Measurements from ENCODE around the gene SERAC1.
"Not testable (repeated sequence)": the region's sequence is repeated elsewhere in the genome, so short reads cannot be mapped to it uniquely, and the experiment has no call there.

Gene SERAC1

DNA sequence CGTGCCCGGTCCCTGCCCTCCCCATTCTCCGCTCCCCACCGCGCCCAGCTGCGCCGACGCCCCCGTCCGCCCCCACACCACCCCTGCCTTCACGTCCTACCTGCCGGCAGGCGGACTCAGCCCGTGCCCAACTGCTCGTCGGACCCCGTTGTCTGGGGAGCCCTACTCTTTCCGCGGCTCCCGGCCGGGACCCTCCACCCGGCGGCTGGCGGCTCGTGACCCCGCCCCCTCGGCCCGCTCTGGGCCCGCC, at the start of gene SERAC1:
SERAC1 (minus strand) TSS at position 223 of the 250 bp plus-strand sequence. CDS start 9,899 bp downstream, outside the sequence.
- DNase-seq = peak in 15 of 51 donors; percentile 59 to 90 (median 77)

DNA sequence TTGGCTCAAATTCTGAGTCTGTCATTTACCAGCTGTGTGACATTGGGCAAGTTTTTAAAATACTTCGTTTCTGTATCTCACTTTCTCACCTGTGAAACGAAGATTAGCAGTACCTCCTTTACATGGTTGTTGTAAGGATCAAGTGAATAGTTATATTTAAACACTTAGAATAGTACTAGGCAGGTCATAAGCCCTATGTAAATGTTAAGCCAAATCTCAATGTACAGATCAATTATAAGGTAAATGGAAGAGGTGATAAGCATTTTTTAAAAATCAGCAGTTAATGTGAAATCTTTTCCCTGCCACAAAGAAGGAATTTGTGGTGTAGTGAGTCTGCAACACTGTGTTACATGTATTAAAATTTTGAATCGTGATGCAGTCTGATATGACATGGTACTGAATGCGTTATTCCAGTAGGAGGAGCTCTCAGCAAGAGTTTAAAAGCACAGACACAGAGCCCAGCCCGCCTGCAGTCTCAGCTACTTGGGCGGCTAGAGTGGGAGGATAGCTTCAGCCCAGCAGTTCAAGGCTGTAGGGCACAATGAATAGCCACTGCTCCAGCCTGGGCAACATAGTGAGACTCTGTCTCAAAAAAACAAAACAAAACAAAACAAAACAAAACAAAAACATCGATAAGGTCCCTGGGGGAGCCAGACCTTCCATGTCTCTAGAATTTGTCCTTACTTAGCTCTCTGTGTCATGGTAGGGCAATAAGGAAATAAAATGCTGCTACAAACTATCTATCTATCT, 46.0 kb upstream of the SERAC1 start:
- peak in 36 of 51 donors; percentile 2 to 71 (median 30) for DNase-seq

DNA sequence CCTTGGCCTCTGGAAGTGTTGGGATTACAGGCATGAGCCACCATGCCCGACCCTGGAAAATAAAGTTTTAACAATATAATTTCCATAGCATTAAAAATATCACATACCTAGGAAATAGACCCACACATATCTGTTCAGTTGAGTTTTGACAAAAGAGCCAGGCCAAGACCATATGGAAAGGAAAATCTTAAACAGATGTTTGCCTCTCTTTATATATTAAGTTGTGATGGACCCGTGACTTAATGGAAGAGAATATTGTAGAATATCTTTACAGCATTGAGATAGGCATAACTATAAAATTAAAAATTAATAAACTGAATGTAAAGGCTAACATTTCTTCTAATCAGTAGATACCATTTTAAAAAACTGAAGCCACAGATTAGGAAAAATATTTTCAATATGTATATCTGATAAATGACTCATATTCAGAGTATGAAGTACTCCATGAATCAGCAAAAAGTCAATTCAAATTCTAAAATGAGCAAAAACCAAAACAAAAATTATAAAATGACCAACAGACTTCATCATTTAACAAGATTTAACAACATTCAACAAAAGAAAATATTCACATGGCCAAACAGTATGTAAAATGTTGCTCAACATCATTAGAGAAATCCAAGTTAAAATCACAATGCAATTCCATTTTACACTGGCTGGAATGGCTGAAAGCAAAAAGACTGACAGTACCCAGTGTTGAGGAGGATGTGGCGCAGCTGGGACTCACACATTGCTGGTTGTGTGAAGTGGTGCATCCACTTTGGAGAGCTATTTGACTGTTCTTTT, 43.4 kb upstream of the SERAC1 start:
- DNase-seq = no peak

DNA sequence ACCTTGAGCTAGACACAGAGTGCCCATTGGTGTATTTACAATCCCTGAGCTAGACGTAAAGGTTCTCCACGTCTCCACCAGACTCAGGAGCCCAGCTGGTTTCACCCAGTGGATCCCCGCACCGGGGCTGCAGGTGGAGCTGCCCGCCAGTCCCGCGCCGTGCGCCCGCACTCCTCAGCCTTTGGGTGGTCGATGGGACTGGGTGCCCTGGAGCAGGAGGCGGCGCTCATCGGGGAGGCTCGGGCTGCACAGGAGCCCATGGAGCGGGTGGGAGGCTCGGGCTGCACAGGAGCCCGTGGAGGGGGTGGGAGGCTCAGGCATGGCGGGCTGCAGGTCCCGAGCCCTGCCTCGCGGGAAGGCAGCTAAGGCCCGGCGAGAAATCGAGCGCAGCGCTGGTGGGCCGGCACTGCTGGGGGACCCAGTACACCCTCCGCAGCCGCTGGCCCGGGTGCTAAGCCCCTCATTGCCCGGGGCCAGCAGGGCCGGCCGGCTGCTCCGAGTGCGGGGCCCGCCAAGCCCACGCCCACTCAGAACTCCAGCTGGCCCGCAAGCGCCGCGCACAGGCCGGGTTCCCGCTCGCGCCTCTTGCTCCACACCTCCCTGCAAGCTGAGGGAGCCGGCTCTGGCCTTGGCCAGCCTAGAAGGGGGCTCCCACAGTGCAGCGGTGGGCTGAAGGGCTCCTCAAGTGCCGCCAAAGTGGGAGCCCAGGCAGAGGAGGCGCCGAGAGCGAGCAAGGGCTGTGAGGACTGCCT, 41.7 kb upstream of the SERAC1 start:
- DNase-seq = not testable (repeated sequence)

DNA sequence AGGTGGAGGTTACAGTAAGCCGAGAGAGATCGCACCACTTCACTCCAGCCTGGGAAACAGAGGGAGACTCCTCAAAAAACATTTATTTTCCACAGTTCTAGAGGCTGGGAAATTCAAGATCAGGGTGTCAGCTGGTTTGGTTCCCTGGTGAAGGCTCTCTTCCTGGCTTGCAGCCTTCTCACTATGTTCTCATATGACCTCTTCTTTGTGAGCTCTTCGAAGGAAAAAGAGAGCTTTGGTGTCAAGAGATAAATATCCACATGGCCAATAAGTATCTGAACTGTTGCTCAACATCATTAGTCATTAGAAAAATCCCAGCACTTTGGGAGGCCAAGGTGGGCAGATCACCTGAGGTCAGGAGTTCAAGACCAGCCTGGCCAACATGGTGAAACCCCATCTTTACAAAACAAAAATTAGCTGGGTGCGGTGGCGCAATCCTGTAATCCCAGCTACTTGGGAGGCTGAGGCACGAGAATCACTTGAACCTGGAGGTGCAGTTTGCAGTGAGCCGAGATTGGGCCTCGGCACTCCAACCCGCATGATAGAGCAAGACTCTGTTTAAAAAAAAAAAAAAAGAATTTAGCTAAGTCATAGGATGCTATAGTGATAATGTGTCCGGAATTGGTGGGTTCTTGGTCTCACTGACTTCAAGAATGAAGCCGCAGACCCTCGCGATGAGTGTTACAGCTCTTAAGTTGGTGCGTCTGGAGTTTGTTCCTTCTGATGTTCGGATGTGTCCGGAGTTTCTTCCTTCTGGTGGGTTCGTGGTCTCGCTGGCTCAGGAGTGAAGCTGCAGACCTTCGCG, 40.4 kb upstream of the SERAC1 start:
- not testable (repeated sequence) for DNase-seq

DNA sequence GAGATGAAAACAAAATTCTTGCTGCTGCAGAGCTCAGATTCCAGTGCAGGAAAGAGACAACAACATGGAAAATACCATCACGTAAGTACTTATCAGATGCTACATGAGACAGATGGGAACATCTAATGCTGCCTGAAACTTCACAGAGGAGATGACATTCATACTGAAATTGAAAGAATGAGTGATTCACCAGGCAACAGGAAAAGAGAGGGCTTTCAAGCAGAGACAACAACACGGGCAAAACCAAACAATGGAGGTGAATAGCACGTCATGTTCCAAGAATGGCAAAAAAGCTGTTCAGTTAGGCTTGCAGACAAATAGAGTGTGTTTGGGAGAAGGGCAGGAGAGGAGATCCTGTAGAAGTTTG, 39.3 kb upstream of the SERAC1 start:
- DNase-seq = no peak

DNA sequence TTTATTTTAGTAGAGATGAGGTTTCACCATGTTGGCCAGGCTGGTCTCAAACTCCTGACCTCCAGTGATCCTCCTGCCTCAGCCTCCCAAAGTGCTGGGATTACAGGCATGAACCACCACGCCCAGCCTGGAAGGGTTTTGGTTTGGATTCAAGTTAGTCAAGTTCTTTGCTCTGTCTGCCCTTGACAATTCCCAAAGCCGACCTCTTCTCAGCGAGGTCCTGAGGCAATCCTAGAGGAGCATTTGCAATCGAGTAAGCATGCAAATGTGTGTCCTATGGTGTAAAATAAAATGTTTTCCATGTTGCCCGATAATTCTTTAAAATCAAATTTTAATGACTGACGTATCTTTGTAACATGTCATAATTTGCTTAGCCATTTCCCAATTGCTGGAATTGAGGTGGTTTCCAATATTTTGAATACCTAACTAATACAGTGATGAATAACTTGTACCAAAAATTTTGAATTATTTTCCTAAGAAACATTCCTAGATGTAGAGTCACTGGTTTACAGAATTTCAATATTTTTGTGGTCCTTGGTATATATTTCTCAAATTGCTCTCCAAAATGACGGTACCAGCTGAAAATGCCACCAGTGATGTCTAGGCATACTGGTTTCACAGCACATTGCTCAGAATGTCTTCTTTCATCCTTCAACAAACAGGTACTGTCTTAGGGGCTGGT, 38.8 kb upstream of the SERAC1 start:
- no peak for DNase-seq

DNA sequence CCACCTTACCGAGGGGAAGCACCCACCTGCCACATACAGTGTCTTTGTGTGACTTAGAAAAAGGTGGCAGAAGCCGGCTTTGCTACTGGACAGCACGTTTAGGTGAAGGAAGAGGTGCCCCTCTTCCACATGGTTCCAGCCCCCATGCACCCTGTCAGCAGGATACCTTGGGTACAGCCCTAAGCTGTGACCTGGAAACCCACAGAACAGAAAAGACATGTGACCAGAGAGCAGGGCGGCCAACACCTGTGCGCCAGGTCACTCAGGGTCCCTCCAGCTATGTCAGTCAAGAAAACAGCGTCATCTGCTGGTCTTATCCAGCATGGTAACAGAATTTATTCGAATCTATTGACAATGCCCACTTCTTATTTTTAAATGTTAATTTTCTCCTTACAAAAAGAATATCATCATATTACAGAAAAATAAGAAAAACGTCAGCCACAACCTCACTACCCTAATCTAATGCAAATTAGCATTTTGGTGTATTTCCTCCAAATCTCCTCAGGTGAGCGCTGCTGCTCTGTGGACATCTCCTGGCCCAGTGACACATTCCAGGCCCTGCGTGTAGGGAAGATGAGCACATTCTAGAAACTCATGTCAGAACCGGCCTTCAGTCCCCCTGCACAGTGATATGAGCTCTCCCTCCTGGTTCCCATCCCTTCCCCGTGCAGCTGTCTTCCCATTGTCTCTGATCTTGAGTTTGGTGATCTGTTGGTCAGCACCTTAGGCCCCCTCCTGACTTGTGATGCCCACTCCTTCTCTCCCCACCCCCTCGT, 37.3 kb upstream of the SERAC1 start:
- DNase-seq = no peak

DNA sequence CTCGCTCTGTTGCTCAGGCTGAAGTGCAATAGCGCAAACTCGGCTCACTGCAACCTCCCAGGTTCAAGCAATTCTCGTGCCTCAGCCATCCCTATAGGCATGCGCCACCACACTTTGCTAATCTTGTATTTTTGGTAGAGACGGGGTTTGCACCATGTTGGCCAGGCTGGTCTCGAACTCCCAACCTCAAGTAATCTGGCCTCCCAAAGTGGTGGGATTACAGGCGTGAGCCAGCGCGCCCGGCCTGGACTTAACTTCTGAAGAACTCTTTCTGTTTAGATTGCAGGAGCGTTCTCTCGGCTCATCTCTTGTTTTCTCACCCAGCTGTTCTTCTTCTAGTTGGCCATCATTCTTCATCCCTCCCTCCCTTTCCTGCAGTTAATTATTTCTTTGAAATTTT, 30.4 kb upstream of the SERAC1 start:
- no peak for DNase-seq

DNA sequence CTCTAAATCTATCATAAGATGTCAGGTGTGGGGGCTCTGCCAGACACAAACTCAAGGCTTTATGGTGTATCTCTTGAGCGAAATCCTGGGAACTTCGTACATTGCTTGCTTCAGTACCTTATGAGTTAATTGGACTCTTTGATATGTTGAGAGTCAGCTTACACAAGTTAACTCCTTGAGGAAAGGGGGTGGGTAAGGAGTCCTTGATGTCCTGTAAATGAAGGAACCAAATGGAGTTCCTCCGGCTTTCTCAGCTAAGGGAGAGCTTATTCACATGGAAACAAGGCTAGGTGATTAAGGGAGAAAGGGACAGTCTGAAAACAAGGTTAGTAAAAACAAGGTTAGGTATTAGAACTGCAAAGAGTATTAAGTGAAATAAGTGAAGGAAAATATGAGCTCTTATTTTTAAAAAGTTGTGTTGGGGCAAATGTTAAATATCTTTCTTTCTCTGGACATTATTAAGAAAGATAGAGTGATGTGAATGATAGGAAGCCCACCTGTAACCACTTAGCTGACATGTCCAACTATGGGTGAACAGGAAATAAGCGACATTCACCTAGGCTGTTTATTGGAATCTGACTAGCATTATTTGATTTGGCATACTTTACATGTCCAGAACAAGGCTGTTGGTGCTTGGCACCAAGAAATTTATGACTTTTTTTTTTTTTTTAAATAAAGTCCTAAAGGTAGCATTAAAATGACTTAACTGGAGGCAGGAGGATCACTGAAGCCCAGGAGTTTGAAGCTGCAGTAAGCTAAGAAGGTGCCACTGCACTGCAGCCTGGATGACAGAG, 26.6 kb upstream of the SERAC1 start:
- no peak for DNase-seq

DNA sequence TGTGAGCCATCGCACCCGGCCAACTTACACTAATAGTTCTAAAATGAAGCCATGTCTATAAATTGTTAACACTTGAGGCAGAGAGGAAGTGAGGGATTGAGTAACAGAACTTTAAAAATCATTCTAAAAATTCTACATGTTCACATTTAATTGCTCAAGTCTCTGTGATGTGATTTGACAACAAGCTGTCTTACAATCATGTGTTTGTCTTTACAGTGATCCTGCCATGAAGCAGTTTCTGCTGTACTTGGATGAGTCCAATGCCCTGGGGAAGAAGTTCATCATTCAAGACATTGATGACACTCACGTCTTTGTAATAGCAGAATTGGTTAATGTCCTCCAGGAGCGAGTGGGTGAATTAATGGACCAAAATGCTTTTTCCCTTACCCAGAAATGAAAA, 23.7 kb upstream of the SERAC1 start:
- DNase-seq = no peak

DNA sequence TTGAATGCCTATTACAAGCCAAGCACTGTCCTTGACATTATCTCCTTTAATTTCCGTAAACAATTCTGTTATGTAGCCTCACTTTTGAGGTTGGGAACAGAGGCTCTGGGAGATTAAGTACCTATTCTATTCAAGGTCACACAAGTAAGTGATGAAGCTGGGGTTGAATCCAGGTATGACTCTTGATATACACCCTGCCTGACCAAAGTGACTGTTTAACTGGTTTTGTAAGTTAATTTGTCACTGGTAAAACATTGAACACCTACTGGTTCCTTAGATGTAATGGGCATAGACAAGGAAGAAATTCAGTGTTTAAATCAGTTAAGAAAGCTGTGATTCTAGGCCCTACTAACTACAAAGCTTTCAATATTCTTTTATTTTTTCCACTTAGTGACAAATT, 23.0 kb upstream of the SERAC1 start:
- DNase-seq = no peak

DNA sequence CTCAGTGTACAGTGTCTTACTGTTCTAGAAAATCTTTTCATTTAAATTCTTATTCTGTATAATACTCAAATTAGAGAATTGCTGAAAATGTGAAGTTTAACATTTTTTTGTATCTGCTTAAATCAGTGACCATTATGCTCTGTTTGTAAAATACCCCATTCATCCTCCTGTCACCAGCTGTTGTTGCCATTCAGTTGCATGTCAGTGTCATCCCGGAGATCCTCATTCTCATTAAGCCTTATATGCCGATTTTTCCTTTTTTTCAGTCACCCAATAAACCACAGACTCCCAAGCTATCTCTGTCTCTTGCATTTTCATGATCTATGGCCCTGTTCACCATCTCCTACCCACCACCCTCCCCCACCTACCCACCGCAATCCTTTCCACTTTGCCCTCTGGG, 20.5 kb upstream of the SERAC1 start:
- DNase-seq = peak in 1 of 51 donors; percentile 6

DNA sequence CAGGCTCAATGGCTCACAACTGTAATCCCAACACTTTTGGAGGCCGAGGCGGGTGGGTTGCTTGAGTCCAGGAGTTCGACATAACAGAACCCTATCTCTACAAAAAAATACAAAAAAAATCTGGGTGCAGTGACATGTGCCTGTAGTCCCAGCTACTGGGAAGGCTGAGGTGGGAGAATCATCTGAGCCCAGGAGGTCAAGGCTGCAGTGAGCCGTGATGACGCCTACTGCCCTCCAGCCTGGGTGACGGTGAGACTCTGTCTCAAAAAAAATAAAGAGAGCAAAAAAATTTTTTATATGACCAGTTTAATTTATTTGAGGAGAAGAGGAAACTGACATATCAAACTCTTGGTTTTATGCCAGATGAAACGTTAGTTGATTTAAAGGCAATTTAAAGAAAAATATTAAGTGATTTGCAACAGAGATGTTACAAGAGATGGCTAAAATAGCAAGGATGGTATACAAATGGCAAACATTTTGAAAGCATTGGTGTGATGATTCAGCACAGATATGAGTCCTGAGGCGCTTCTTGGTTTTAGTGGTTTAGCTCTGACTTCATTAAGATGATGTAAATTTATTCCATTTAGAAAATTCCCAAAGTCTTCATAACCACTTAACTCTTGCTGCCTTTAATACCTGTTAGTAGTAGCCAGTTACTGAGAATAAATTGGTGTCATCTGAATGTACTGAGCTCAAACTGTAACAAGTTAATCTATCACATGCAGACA, 17.8 kb upstream of the SERAC1 start:
- no peak for DNase-seq

DNA sequence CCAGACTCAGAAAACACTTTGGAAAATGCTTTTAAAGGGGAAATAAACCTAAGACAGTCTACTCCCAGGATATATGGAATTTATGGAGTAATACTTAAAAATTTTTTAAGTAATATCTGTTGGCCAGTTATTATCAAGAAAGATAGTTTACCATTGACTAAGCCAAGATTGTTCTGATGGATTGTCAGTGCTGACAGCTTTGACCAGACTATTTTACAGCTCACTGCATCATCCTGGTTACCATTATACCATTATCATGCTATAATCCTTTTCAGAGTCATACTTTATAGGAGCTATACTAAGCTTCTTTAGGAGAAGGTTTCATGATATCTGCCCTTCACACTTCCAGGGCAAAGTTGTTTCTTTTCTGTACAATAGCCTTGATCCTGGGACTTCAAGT, 16.5 kb upstream of the SERAC1 start:
- no peak for DNase-seq

DNA sequence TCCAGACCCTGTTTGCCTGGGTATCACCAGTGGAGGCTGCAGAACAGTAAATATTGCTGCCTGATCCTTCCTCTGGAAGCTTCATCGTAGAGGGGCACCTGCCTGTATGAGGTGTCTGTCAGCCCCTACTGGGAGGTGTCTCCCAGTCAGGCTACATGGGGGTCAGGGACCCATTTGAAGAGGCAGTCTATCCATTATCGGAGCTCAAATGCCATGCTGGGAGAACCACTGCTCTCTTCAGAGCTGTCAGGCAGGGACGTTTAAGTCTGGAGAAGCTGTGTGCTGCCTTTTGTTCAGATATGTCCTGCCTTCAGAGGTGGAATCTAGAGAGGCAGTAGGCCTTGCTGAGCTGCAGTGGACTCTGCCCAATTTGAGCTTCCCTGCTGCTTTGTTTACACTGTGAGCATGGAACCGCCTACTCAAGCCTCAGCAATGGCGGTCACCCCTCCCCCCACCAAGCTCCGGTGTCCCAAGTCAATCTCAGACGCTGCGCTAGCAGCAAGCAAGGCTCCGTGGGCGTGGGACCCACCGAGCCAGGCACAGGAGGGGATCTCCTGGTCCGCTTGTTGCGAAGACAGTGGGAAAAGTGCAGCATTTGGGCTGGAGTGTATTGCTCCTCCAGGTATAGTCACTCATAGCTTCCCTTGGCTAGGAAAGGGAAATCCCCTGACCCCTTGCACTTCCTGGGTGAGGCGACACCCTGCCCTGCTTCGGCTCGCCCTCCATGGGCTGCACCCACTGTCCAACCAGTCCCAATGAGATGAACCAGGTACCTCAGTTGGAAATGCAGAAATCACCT, 15.3 kb upstream of the SERAC1 start:
- DNase-seq = not testable (repeated sequence)

DNA sequence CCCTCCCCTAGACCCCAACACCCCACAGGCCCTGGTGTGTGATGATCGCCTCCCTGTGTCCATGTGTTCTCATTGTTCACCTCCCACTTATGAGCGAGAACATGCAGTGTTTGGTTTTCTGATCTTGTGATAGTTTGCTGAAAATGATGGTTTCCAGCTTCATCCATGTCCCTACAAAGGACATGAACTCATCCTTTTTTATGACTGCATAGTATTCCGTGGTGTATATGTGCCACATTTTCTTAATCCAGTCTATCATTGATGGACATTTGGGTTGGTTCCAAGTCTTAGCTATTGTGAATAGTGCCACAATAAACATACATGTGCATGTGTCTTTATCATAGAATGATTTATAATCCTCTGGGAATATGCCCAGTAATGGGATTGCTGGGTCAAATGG, 9.7 kb upstream of the SERAC1 start:
- not testable (repeated sequence) for DNase-seq

DNA sequence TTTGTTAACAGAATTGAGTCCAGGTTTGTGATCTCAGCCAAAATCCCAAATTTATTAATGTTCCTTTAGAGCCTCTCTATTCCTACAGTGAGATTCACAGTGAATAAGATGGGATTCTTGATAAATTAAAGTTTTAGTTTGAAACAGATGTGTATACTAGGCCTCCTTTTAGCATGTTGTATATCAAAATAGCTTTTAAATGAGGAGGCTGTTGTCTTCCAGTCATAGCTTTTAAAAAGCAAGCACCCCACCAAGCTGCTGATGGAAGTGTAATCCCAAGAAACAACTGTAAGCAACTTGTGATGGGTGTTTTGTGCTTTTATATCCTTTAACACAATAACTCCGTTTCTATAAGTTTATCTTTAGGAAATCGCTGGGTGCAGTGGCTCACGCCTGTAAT, 7.0 kb upstream of the SERAC1 start:
- DNase-seq = no peak

All from hypothalamus (tissue), 51 donors.